ENCODE results near the gene MEIS2. TPM values are rescaled to one million over a fixed set of nuclear protein-coding genes. Genes with fewer than 3 reads are reported as not detected.
A peak's percentile ranks its signal among the peaks of the same experiment; 100 is the strongest.

The MEIS2 gene
- total and polyA plus RNA-seq, 12 donors, result 36.2 to 139 (median 74.8) TPM

- 19 to 21% (median 21%) methylated on average over 27 of the region's 27 CpGs for WGBS, 4 donors
- Histone ChIP-seq H3K4me1 (replicated peaks in 1 of 2) (peaks cover 0 to 4% of the 10 kb centered on the region in 2 donors), H3K27me3 (peaks cover 25% of the 10 kb centered on the region), H3K9me3 (replicated peaks in 1 of 3) (no peaks in the 10 kb centered on the region), H3K27ac (no peak overlapping the region), H3K36me3 (replicated peaks in 1 of 2) (no peaks in the 10 kb centered on the region), H3K4me3 (peak overlapping the region in 2 of 4 donors; percentile 6 to 40)
- intact Hi-C loops (cut with DNase I), result loop anchor here (5.0 to 10.0 kb wide), 6 partner anchors 211 to 1001 kb away; partner anchors contain the start of gene MEIS2 (in 1 of the 2)
- TF ChIP-seq POLR2A (IDR thresholded peaks at IDR 0.05) (no peak), CTCF (IDR thresholded peaks at IDR 0.05) (peak; percentile 79 to 92 (median 85))
- DNase-seq, result peak; percentile 87 to 95 (median 93)
These were observed 216.4 kb downstream of the MEIS2 start for GRCh38 chr15:36883713-36884517.

DNA sequence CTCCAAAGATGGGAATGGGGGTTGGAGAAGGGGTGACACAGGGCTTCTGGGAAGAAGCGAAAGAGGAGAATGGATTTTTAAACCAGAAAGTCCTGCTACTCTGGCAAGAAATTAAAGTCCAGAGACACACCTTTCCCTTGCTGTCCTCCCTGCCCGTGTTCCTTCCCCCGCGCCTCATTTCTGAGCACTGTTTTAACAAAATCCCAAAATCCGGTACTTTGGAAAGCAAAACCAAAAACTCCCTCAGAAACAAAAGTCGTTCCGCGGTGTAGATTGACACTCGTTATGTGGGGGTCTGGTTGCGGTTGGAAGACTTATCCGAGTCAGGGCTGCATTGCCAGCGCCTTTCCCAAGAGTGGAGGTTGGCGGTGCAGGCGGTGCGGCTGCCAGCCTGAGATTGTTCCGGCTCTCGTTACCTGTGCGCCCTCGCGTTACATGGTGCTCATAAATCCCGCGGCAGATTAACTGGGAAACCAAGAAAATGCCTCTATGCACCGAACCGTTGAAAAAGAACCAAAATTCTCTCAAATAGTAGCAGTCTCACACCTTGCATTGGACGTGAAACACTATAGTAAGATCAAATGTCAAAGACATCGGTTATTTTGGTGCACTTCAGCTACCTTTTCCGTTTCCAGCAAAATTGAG lies 217.7 kb downstream of the MEIS2 start:
- intact Hi-C loops (cut with DNase I), result loop anchor here (5.0 to 10.0 kb wide), 6 partner anchors 212 to 1002 kb away; partner anchors contain the start of gene MEIS2 (in 1 of the 2)
- no peak overlapping the region for H3K27ac ChIP-seq
- peaks cover 25% of the 10 kb centered on the region for H3K27me3 ChIP-seq
- no peak for DNase-seq
- H3K4me3 ChIP-seq, result no peak overlapping the region
- WGBS, 4 donors, result 55 to 63% (median 57%) methylated on average over 26 to 27 of the region's 27 CpGs
- no peaks in the 10 kb centered on the region for H3K36me3 ChIP-seq (replicated peaks in 1 of 2)
- TF ChIP-seq POLR2A (IDR thresholded peaks at IDR 0.05) (no peak), CTCF (IDR thresholded peaks at IDR 0.05) (no peak)
- no peaks in the 10 kb centered on the region for H3K9me3 ChIP-seq (replicated peaks in 1 of 3)
- no peaks in the 10 kb centered on the region for H3K4me1 ChIP-seq (replicated peaks in 1 of 2)

- WGBS, 4 donors, result 70 to 78% (median 72%) methylated on average over 5 of the region's 5 CpGs
- Histone ChIP-seq H3K9me3 (replicated peaks in 1 of 3) (no peaks in the 10 kb centered on the region), H3K4me1 (replicated peaks in 1 of 2) (no peaks in the 10 kb centered on the region), H3K27me3 (peaks cover 25% of the 10 kb centered on the region), H3K4me3 (no peak overlapping the region), H3K27ac (no peak overlapping the region), H3K36me3 (replicated peaks in 1 of 2) (no peaks in the 10 kb centered on the region)
- intact Hi-C loops (cut with DNase I), result loop anchor here (5.0 to 10.0 kb wide), 6 partner anchors 213 to 1003 kb away; partner anchors contain the start of gene MEIS2 (in 1 of the 2)
- DNase-seq, result no peak
- TF ChIP-seq CTCF (IDR thresholded peaks at IDR 0.05) (no peak), POLR2A (IDR thresholded peaks at IDR 0.05) (no peak)
These were observed 218.3 kb downstream of the MEIS2 start for GRCh38 chr15:36882056-36882455.

- TF ChIP-seq POLR2A (IDR thresholded peaks at IDR 0.05) (no peak), CTCF (IDR thresholded peaks at IDR 0.05) (no peak)
- Histone ChIP-seq H3K36me3 (replicated peaks in 1 of 2) (no peaks in the 10 kb centered on the region), H3K9me3 (replicated peaks in 1 of 3) (no peaks in the 10 kb centered on the region), H3K27ac (no peak overlapping the region), H3K4me3 (no peak overlapping the region), H3K4me1 (replicated peaks in 1 of 2) (no peaks in the 10 kb centered on the region), H3K27me3 (peaks cover 25% of the 10 kb centered on the region)
- DNase-seq, result no peak
- 71 to 81% (median 76%) methylated on average over 2 of the region's 2 CpGs for WGBS, 4 donors
- intact Hi-C loops (cut with DNase I), result loop anchor here (5.0 to 10.0 kb wide), 6 partner anchors 213 to 1003 kb away; partner anchors contain the start of gene MEIS2 (in 1 of the 2)
These were observed 218.8 kb downstream of the MEIS2 start for GRCh38 chr15:36881516-36881915.

Measured in adrenal gland (tissue), 12 donors.